HG02798 (cell line): ENCODE data around the gene NHERF2.
"Not testable (repeated sequence)": the region's sequence is repeated elsewhere in the genome, so short reads cannot be mapped to it uniquely, and the experiment has no call there.

ENCODE experiments used
- ATAC-seq: cut with Tn5 transposase; IDR thresholded peaks from one replicate; pipeline ENCODE4 v1.9.1; 2021; ENCODE audit warnings: mild to moderate bottlenecking; ENCODE audit not compliant: unreplicated experiment, poor library complexity

Gene NHERF2

GRCh38 chr16:2004795-2005517, 21.7 kb upstream of the NHERF2 start:
- no peak for ATAC-seq

GRCh38 chr16:2005646-2006045, 21.1 kb upstream of the NHERF2 start:
- ATAC-seq: no peak

- no peak for ATAC-seq
Measured at GRCh38 chr16:2006317-2006716, 20.4 kb upstream of the NHERF2 start.

DNA sequence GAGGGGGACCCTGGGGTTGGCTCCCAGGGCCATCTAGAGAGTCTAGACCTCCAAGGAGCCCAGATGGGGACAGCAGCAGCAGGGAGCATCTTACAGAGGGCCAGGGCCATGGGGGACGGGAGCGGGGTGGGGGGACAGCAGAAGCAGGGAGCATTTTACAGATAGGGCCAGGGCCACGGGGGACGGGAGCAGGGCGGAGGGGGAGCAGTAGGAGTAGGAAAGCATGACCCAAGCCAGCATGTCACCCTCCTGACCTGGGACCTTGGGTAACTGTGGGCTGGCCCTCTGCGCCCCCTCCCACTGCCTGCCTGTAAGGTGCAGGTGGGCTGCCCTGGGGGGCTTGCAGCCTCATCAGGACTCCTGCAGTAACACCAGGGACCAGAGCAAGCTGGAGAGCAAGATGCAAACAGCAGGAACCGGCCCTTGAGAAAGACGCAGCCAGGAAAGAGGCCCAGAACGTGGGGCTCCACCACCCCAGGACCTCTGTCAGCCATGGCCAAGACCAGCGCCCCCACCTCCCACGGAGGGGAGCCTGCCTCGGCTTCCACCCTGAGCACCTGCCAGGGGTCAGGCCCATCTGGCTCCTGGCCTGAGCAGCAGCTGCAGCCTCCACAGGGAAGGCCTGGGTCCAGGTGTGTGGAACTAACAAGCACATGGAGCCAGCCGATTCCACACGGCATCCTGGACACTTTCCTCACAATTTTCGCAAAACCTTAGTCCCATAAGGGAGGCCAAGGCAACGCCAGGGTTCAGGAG, 19.4 kb upstream of the NHERF2 start:
- no peak for ATAC-seq

- no peak for ATAC-seq
Measured at GRCh38 chr16:2008009-2008526, 18.6 kb upstream of the NHERF2 start.

- ATAC-seq: peak; percentile 4
Measured at GRCh38 chr16:2008631-2009163, 18.0 kb upstream of the NHERF2 start.

DNA sequence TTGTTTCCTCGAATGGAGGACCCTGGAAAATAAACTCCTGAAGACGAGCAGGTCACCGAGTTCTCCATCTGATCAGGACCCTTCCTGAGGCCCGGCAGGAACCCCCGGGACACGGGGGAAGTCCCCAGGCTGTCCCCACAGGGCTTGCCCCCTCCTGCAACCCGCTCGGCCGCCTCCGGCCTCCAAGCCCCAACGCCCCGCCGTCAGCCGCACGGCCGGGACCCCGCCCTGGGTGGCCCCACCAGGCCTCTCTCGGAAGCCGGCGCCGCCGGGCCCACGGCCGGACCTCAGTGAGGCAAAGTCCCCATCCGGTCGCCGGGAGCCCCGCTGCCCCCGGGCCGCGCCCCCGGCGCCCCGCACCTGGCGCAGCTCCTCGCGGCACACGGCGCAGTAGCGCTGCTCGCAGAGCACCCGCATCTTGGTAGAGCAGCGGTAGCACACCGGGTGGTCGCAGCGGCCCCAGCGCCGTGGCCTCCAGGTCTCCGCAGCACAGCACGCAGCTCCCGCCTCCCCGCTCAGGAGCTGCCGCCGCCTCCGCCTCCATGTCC, 17.5 kb upstream of the NHERF2 start:
- peak; percentile 42 for ATAC-seq

DNA sequence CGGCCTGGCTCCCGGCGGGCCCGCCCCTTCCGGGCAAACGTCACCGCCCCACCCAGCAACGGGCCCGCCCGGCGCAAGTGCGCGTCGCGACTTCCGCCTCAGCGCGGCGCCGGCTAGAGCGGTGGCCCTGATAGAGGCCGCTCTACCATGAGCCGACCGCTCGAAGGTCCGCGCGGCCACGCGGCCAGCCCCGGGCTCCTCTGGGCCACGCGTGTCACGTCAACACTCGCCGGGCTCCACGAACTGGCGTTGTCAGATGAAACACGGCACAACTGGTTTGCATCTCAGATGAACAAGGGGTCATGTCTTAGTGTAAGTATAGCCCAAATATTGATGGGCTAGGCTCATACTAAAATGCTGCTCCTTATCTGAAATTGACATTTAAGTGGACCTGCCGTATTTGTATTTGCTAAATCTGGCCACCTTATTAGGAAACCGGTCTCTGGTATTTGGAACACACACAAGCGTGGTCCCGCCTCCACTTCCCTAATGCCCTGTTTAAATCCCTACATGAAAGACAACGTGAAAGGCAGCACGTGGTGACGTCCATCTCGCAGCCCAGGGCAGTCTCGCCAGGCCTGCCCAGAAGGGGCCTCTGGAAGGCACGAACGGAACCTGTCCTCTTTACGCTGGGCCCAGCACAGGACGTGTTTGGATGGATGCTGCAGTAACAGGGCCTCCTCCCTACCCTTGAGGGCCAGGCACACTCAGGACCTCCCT, 16.8 kb upstream of the NHERF2 start, which contains the start of gene ZNF598:
Gene ZNF598, minus strand, starts transcription at position 31 of the 720 bp plus-strand sequence.
- peak; percentile 89 for ATAC-seq

- not testable (repeated sequence) for ATAC-seq
Measured at GRCh38 chr16:2011726-2012125, 15.0 kb upstream of the NHERF2 start.

GRCh38 chr16:2013527-2013926, 13.2 kb upstream of the NHERF2 start:
- no peak for ATAC-seq

GRCh38 chr16:2015117-2015946, 11.4 kb upstream of the NHERF2 start:
- ATAC-seq: no peak

GRCh38 chr16:2015947-2016208, 10.8 kb upstream of the NHERF2 start:
- ATAC-seq: no peak

DNA sequence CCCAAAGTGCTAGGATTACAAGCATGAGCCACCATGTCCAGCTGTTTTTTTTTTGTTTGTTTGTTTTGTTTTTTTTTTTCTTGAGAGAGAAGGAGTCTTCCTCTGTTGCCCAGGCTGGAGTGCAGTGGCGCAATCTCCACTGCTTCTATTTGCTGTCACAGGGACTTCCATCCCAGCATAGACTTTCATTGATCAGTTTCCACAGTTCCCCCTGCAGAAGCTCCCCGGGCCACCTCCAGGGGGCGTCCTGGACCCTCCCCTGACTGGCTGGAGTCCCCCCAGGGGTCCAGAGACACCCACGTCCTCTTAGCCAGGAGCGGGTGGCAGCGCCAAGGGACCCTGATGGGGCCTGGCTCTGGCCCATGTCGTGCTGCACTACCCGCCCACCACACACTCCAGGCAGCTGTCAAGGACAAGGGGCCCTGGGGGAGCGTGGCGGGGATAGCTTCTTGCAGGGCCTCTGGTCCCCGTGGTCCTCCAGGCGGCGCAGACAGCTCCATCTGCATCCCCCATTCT, 10.2 kb upstream of the NHERF2 start:
- ATAC-seq: no peak

DNA sequence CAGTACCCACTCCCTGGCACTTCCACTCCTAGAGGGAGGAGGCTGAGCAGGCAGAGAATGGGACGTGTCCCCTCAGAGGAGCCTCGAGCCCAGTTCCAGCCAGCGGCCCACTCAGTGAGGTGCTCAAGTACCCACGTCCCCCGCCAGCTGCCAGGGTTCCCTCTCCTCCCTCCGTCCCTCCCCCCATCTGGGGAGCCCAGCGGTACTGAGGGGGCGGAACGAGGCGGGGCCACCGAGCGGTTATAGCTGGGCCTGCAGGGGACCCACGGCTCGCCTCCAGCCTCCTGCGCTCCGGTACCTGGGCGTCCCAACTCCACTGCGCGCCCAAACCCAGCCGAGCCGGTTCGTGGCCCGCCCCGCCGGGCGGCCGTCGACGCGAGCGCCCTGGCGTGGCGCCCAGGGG, 7.2 kb upstream of the NHERF2 start, which contains the start of gene NPW:
Gene NPW, plus strand, starts transcription at position 268 of the 403 bp plus-strand sequence.
- no peak for ATAC-seq

DNA sequence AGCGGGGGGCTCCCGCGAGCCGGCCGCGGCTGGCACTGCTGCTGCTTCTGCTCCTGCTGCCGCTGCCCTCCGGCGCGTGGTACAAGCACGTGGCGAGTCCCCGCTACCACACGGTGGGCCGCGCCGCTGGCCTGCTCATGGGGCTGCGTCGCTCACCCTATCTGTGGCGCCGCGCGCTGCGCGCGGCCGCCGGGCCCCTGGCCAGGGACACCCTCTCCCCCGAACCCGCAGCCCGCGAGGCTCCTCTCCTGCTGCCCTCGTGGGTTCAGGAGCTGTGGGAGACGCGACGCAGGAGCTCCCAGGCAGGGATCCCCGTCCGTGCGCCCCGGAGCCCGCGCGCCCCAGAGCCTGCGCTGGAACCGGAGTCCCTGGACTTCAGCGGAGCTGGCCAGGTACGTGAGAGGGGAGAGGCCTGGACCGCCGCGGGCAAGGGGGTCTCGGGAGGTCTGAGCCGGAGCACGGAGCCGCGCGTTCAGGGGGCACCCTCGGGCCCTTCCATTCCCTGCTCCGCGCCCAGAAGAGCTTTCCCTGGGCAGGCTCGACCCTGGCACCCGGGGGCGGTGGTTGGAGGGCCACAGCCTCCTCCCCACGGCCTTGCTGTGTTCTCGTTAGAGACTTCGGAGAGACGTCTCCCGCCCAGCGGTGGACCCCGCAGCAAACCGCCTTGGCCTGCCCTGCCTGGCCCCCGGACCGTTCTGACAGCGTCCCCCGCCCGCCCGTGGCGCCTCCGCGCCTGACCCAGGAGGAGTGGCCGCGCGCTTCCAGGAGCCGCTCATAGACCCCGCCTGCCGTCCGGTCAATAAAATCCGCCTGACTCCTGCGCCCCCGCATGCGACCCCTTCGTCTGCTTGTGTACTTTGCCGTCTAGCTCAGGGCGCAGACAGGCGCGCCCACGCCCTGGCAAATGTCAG, 6.5 kb upstream of the NHERF2 start:
- ATAC-seq: no peak

DNA sequence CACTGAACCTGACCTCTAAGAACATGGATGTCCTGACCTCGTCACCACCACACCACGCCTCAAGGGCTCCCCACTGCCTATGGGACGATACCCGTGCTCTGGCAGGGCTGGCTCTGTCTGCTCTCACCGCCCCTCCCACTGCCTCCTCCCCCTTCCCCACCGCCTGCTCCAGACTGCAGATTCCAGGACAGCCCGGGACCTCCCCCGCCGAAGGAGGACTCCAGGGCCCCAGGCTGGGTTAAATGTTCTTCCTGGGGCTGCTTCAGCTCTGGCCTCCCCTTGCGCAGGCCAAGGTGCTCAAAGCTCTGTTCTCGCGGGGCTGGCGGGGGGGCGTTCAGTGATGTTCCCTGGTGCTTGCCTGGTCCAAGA, 4.0 kb upstream of the NHERF2 start:
- ATAC-seq: peak; percentile 3

- ATAC-seq: peak; percentile 84
Measured at GRCh38 chr16:2023092-2024031, 3.3 kb upstream of the NHERF2 start.
